ENCODE data around the gene MYO3B.
"Not testable (repeated sequence)": the region's sequence is repeated elsewhere in the genome, so short reads cannot be mapped to it uniquely, and the experiment has no call there.

The MYO3B gene

DNA sequence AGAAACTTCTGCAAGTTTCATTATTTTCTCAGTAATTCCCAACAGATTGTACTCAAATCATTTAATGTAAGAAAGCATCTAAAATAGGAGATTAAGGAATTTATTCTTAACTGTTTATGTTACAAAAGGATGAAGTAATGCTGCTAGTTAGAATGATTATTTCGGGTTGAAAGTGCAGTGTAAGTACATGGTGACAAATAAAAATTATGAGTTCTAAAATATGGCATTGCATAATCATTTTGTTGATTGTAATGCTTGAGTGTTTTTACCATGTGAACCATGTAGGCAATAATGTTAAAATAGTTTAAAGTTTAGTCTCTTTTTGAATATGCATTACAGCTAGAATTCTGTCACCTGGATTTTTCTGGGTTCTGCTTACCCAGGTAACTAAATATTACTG lies 388.2 kb downstream of the MYO3B start:
- no peak for DNase-seq (ENCODE audit: low spot score)

DNA sequence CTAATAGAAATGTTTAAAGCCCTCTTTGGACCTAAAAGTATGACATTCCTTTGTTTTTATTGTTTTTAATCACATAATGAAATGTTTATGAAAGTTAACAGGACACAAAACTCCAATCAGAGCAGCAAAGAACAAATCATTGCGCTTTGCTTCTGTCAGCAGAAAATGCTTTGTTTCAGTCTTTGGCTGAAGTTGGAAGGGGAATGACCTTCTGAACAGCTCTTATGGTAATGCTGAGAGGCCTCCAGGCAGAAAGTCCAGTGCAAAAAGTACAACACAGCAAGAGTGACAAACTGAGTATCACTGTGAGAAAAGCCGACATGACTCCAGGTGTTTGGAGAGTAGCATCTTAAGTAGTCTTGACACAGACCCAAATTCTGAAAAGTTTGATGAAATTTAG lies 389.5 kb downstream of the MYO3B start:
- DNase-seq (ENCODE audit: low spot score), result no peak

DNA sequence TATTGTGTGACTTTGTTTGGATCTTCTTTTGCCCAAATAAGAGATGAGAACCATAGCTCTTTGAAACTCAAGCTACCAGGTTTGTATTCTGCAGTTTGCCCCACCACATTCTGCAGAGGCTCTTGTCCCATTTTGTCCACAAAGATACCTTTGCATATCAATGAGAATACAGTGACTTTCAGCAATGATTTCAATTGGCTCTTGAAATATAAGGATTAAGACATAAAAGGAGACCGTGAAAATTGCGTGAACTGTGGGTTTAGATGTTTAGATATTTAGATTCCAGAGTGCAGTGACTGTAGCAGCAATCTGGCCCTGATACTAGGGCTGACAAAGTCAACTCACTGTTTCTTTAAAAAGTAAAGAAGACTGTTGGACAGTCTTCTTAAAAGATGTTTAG lies 390.6 kb downstream of the MYO3B start:
- no peak for DNase-seq (ENCODE audit: low spot score)

DNA sequence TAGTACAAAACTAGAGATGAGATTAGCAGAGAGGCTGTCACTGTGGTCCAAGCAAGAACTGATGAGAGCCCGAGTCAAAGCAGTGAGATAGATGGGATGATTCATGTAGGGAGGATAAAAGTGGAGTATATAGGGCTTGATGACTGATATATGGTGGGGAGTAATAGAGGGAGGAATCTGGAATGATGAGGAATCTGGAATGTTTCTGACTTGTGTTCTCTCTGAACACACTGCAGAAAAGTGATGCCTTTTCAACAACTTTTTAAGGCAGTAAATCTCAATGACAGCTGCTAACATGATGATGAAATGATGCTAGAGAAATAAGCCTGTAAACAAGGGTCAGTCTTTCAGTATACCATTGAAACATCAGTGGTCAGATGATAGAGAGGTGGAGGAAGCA lies 393.7 kb downstream of the MYO3B start:
- DNase-seq (ENCODE audit: low spot score), result no peak

DNA sequence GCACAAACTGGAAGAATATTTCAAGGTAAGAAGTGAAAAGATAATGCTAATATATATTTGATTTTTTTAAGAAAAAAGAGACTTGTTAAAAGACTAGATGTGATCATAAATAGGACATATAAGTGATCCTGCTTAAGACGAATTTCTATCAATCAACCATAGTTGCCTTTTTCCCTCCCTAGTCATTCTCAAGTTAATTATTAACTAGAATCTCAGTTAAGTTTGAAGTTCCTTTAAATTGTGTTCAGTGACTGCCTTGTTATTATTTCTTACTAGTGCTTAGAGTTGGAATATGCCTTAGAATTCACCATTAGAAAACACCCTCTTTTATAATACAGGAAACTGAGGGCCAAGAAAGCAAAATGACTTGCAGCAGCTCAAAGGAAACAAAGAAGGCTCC lies 395.7 kb downstream of the MYO3B start:
- DNase-seq (ENCODE audit: low spot score), result no peak

DNA sequence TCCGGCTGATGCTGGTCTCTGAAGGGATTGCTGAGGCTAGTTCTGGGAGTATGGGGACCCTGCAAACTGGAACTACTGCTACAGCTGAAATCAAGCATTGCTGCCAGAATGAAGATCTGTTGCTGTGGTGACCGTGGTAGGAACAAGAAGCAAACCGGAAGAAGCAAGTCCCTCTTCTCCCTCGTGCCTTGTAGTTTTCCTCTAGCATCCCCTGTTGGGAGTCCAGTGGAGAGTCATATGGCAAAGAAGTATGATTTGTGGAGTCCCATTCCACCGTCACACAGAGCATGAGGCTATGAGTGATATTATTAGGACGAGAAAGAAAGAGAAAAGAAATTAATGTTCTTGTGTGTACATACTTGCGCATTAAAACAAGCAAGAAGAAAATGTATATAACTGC lies 398.3 kb downstream of the MYO3B start:
- no peak for DNase-seq (ENCODE audit: low spot score)

DNA sequence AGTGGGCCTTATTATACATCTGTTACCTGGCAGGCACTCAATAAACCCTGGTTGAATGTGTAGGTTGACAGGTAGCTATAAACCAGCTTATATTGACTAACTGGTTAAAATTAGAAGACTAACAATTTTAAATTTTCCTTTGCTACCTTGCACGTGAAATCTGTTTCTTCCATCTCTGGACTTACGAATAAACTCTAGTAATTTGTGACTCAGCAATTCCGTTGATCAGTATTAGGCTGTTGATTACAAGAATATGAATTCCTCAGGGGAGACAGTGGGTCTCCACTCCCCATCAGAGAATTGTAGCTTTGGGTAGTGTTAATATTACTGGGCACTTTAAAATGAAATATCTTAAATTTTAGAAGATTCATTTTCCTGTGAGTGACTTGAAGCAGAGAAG lies 399.4 kb downstream of the MYO3B start:
- DNase-seq (ENCODE audit: low spot score), result no peak

DNA sequence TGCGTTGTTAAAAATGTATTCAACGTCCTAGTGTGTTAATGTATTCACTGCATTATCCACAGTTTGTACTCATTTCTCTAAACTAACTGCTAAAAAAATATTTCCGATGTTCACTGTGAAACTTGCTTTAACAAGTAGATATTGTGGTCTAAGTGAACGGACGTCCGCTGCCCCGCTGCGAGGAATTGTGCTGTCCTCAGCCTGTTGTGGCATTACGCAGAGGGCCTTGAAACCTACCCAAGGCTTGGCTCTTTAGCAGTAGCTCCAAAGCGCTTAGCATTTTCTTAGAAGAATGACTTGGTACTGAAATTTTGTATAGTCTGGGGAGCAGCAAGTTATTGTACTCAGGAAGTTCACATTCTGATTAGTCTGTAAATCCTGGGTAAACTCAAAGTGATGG lies 400.7 kb downstream of the MYO3B start:
- no peak for DNase-seq (ENCODE audit: low spot score)

DNA sequence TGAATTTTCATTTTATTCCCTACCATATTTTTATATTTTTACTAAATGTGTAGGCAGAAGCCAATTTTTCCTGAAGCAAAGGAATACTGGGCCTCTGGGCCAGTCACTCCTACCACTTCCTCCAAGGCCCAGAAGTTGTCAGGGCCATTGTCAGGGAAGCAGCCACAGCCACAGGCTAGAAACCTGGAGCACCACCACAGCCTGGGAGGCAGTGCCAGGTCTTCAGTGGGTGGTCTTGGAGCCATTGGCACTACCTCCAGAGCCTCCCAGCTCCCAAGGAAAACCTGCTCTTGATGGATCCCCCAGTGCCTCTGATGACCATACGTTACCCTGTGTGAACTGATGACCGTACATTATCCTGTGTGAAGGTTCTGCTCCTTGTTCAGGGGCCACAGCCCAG lies 401.6 kb downstream of the MYO3B start:
- DNase-seq (ENCODE audit: low spot score), result no peak

DNA sequence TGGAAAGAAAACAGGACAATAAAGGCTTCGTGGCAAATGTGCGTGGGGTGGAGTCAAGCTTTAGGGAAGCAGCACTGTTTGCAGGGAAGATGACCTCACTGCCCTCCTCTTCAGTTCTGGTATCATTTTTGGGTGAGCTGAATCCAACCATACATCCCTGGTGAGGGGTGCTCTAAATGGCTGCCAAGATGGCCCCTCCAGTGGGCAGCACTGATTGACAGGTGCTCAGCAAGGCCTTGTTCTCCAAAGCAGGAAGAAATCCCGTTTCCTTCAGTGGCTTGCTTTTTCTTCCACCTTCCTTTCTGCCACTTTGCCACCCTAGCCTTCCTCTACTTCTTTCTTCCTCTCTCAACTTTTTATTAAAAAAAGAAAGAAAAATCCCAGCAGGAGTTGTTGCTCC lies 404.4 kb downstream of the MYO3B start:
- DNase-seq (ENCODE audit: low spot score), result no peak

DNA sequence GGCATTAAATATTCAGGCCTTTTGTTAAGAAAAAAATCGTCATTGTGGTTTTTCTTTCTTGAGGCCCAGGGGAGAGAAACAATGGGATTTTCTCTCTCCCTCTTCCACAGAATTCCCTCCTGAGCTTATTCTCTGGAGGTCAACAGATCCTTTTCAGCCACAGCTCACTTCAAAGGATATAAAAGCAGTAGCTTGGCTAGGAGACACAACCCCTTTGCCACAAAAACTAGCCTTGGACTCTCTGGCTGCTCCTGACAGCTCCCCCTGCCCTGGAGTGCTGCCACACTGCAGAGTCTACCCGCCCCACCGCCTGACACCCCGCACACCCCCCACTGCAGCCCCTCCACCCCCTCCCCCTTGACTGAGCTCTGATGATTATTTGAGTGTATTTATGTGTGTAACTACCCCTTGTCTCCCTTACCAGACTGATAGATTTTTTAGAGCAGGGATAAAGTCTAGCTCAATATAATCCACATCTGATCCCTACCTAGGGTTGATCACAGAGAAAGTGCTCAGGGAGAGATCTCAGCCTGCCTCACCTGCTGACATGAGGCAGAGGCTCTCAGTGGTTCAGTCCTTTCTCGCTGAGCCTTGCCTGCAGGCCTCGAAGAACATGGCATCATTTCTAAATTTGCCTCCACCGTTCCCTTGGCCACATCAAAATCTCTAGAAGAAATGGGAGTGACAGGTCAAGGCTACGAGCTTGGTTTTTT lies 405.0 kb downstream of the MYO3B start:
- no peak for DNase-seq (ENCODE audit: low spot score)

DNA sequence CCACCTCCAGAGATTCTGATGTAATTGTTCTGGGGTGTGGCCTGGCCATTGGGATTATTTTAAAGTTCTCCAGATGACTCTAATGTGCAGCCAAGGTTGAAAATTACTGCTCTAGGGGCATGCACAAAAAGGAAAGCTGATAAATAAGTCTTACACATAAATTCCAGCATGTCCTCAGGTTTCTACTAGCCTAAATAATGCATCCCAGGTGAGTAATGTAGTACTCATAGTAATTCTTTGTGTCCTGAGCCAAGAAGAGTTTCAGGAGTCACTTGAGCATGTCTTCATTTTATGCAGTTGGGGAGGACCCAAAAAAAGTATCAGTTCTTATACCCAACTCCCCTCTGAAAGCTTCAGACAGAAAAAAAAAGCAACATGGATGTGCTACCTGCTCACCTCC lies 407.1 kb downstream of the MYO3B start:
- no peak for DNase-seq (ENCODE audit: low spot score)

DNA sequence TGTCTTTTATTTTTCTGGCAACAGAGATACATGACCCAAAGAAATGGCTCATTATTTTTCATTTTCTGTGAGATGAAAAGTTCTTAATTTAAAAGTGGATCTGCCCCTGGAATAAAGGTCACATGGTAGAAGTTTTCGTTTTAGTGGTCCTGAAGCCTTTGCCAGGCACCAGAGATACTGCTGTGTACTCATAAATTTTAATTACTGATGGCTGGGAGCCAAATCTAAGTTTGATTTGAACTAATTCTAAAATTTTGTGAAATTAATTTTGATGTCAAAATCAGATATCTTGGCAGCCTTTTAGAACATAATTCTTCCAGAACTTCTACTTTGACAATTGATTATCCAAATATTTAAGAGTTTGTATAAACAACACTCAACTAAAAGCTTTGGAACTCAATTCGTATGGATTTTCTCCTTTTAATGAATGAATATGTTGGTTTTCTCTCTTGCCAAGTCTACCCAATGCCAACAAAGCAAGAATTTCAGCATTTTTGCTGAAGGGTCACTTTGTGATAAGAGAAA lies 408.7 kb downstream of the MYO3B start:
- DNase-seq (ENCODE audit: low spot score), result no peak

DNA sequence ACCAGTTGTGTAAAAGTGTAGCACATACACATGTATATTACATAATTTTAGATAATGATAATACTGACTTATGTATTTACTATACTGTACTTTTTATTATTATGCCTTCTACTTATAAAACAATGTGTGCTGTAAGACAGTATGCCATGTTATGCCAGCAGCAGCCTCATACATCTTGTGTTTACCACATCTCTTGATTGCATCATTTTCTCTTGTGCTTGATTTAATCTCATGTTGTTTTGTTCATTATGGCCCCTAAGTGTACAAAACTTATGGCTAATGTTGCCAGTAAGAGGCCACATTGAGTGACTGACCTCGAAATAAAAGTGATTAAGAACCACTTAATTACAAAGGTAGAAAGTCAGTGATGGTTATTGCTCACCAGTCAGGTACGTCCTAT lies 409.2 kb downstream of the MYO3B start:
- DNase-seq (ENCODE audit: low spot score), result no peak

DNA sequence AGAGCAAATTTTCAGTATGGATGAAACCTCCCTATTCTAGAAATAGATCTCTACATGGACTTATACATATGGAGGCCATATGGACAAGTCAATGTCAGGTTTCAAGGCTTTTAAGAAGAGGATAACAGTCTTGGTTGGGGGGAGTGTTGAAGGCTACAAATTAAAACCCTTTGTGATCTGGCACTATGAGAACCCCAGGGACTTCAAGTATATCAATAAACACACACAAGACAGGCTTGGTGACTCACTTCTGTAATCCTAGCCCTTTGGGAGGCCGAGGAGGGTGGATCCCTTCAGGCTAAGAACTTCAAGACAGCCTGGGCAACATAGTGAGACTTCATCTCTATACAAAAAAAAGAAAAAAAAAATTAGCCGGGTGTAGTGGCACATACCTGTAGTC lies 410.0 kb downstream of the MYO3B start:
- DNase-seq (ENCODE audit: low spot score), result no peak

DNA sequence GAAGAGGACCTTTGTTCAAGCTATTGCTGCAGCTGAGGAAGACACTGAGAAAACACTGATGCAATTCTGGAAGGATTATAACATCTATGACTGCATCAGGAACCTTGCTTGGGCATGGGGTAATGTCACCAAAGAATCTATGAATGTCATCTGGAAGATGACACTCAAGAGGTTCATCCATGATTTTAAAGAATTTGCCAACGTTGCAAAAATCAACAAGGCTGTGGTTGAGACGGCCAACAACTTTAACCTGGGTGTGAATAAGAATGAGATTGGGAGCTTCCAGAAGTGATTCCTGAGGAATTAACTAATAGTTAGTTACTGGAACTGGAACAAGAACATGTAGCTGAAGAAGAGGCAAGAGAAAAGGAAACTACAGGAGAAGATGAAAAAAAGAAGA lies 410.8 kb downstream of the MYO3B start:
- no peak for DNase-seq (ENCODE audit: low spot score)

DNA sequence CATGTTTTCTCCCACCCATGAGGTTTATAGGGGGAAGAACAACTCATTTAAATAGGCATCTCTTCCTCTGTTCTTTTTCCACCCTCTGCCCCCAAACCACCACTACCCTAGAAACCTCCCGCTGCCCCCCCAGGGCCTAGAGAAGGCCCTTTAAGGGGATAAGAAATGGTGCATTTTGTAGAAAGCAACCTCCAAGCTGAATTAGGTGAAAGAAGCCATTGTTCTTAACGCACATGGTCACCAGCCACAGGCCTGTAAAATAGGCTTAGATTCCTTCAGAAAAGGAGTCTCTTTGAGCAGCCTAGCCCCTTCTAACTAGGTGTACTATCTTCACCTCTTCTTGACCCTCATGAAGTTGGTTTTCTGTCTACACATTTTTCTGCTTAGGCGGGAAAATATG lies 418.6 kb downstream of the MYO3B start:
- no peak for DNase-seq (ENCODE audit: low spot score)

DNA sequence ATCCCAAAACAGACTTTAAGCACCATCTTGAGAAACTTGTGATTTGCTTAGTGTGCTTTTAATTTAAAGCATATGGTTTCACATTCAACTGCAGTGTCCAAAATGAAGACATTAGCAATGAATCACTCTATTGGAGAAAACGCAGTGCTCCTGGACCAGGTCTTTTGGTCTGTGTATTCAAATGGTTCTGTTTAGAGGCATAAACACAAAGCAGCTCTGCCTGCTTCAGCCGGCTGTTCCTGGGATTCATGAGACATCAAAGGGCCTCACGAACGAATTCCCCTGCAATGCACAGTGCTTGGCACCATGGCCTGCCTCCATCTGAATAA lies 420.1 kb downstream of the MYO3B start:
- no peak for DNase-seq (ENCODE audit: low spot score)

DNA sequence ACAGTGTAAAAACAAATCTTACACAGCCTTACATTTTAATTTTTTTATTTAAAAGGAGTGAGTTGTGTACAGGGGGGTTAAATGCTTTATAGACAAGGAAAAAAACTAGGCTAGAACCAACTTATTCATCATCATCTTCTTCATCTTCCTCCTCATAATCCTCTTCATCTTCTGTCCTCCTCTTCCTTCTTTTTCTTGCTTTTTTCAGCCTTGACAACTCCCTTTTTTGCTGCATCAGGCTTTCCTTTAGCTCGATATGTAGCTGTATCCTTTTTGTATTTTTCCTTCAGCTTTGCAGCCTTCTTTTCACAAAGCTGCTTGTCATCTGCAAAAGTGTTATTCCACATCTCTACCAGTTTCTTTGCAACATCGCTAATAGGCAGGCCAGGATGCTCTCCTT lies 423.5 kb downstream of the MYO3B start:
- no peak for DNase-seq (ENCODE audit: low spot score)

DNA sequence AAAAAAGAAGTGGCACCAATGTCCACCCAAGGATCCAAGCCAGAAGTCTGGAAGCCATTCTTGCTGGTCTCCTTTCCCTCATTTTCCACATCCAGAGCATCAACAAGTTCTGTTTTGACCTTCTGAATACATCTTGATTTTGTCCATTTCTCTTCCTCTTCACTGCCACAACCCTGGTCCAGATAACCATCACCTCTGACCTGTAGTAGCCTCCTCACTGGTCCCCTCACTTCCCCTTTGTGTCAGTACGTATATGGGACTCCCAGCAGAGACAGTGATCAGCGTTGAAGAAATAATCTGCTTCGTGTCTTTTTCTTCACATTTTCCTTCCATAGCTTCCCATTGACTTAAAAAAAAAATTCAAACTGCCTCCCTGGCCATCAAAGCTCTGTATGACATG lies 427.9 kb downstream of the MYO3B start:
- DNase-seq (ENCODE audit: low spot score), result no peak

DNA sequence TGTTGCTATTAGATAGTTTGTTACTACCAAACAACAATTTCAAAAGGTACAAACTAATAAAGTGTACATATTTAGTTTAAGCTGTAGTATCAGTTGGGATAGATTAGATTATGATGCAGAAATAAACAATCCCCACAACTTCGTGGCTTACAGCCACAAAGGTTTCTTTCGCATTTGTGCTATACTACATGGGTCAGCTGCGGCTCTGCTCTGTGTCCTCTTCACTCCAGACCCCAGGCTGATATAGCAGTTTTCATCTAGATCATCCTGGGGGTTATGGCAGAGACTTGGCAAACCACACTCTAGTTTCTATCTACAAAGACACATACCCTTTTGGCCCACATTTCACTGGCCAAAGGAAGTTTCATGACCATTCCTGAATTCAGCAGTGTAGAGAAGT lies 429.2 kb downstream of the MYO3B start:
- DNase-seq (ENCODE audit: low spot score), result no peak

DNA sequence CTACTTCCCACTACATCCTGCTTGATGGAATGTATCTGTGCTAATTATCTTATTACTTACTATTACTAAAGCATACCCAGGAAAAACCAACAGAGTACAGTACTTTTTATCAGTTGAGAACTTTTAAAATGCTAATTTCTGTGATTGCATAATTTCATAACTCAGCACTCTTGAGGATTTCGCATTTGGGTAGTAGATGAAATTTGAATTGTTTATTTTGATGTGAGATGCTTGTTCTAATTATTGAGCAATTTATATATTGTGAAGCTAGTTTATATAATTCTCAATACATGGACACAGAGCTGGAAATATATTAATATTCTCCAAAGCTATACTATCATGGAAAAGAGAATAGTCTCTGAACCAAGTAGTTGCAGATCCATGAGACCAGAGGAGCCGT lies 432.7 kb downstream of the MYO3B start:
- DNase-seq (ENCODE audit: low spot score), result no peak

DNA sequence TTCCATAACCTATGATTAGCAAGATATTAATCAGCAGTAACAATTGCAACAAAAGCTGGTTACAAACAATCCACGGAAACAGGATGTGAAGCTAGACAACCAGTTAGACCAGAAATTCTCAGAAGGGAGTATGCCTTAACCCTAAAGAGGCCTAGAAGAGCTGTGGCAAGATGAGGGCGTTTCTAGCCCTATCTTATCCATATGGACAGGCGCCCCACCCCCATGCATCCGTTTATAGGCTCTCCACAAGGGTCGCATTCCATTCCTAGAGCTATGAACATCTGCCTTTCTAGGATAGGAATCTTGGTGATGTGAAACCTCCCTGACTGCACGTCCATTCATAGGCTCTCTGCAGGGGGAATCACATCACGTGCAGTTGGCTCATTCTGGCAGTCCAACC lies 441.0 kb downstream of the MYO3B start:
- not testable (repeated sequence) for DNase-seq (ENCODE audit: low spot score)

DNA sequence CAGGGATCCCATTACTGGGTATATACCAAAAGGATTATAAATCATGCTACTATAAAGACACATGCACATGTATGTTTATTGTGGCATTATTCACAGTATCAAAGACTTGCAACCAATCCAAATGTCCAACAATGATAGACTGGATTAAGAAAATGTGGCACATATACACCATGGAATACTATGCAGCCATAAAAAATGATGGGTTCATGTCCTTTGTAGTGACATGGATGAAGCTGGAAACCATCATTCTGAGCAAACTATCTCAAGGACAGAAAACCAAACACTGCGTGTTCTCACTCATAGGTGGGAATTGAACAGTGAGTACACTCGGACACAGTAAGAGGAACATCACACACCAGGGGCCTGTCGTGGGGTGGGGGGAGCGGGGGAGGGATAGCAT lies 457.1 kb downstream of the MYO3B start:
- DNase-seq (ENCODE audit: low spot score), result not testable (repeated sequence)

DNA sequence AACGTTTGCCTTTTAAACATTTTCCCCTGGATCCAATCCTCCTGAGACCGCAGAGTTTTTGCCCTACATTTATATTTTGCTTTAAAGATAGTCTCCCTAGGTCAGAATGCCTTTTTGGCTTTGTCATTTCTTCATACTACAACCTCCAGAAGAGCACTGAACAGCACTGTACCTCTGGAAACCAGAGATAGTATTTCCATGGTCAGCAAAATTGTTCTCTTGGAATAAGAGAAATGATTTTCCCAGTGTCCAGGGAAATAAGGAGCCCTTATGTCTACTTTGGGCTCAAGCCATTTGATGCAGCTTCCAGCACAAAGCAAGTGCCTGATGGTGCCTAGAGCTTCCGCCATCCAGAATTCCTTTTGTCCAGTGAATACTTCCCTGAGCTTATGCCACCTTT lies 461.7 kb downstream of the MYO3B start:
- DNase-seq (ENCODE audit: low spot score), result no peak
